ENCODE measurements around the gene RFLNA.

The RFLNA gene

DNA sequence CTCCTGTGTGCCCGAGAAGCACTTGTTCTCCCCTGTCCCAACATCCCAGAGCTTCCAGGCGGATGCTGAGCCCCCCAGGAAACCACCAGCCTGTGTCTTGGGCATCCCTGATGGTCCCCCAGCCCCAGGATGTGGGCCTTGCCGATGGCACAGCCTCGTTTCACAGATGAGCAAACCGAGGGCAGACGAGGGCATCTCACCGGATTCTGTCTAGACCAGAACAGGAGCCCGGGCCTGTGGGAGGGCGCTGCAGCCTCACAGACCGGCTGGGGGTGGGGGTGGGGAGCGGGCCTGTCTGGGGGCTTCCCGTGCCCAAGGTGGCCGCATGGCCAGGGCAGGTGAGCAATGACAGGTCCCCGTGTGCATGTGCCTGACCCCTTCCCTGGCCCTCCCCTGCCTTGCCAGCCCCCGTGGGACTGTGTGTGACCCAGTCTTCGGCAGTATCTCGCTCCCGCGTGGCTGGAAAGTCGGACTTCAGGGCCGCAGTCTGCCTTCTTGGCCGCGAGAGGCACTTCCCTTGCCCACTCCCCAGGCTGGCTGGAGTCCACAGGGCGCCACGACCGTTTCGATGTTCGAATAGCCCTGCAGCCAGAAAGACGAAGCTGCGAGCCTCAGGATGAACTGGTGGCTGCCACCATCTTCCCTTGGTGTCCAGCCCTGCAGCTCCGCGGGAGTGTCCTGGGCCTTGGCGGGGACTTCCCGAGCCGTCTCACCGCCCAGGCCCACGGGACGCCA lies 8.9 kb downstream of the RFLNA start:
- no peak for DNase-seq

DNA sequence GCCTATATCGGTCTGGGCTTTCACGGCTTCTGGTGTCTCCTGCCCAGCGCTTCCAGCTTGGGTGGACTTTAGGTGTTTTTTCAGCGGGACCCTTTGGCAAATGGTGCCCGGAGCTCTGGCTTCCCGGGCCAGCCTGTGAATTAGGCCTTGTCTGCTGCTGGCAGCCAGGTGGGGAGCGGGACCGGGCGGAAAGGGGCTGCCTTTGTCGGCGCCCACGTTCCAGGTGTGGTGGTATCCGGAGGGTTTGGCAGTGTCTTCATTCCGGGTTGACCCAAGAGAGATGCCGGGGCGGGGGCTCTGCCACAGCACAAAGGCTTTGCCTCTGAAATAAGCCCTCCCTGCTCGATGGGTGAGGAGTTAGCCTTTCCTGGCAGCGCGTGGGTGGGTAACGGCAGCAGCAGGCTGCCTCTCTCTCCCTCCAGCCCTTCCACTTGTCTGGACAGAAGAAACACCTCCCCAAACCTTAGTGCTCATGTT lies 9.5 kb downstream of the RFLNA start:
- no peak for DNase-seq

GRCh38 chr12:124305136-124305535 lies 10.2 kb downstream of the RFLNA start:
- DNase-seq, result no peak

GRCh38 chr12:124305776-124306685 lies 11.1 kb downstream of the RFLNA start:
- no peak for DNase-seq

GRCh38 chr12:124306686-124307555 lies 12.0 kb downstream of the RFLNA start:
- DNase-seq, result no peak

- DNase-seq, result no peak
These were observed 12.6 kb downstream of the RFLNA start for GRCh38 chr12:124307556-124307825.

- DNase-seq, result no peak
These were observed 13.8 kb downstream of the RFLNA start for GRCh38 chr12:124308741-124309140.

- no peak for DNase-seq
These were observed 14.3 kb downstream of the RFLNA start for GRCh38 chr12:124309231-124309630.

DNA sequence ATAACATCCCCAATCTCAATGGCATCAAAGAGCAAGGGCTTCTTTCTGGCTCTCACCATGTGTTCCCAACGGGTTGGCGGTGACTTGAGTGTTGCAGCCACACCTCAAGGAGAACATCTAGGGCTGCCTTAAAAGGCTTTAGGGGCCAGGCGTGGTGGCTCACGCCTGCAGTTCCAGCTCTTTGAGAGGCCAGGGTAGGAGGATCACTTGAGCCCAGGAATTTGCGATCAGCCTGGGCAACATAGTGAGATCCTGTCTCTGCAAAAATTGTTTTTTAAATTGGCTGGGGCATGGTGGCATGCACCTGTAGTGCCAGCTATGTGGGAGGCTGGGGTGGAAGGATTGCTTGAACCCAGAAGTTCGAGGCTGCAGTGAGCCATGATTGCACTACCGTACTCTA lies 14.9 kb downstream of the RFLNA start:
- DNase-seq, result no peak

DNA sequence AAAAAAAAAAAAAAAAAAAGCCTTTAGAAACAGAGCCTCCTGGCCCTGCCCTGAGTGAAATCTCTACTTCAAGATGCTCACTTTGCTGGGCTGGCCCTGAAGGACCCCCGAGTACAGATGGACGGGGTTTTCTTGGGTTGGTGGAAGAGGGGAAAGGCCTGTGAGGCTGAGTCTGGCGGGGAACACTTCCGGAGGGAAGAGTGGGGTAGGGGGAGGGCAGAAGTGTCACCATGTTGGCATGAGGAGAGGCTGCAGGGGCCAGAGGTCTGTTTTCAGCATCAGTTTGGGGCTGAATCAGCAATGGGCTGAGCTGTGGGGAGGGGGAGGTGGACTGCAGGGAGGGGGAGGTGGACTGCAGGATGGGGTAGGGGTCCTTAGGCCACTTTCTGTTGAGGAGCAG lies 15.3 kb downstream of the RFLNA start:
- DNase-seq, result no peak

DNA sequence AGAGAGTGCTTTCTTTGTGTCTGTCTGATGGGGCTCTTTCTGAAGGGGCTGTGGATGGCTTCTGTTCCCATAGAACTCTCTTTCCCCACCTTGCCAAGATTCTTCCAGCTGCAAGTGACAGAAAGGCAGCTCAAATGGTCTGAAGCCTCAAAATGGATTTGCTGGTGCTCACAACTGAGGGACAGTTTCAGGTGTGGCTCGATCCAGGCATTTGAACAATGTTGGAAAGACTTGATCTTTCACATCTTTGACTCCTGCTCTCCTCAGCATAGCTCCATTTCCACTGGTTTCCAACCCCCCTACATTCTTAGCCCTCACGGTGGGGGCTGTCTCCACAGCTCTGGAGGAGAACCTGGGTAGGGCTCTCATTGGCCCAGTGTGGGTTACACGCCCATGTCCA lies 15.9 kb downstream of the RFLNA start:
- DNase-seq, result no peak

DNA sequence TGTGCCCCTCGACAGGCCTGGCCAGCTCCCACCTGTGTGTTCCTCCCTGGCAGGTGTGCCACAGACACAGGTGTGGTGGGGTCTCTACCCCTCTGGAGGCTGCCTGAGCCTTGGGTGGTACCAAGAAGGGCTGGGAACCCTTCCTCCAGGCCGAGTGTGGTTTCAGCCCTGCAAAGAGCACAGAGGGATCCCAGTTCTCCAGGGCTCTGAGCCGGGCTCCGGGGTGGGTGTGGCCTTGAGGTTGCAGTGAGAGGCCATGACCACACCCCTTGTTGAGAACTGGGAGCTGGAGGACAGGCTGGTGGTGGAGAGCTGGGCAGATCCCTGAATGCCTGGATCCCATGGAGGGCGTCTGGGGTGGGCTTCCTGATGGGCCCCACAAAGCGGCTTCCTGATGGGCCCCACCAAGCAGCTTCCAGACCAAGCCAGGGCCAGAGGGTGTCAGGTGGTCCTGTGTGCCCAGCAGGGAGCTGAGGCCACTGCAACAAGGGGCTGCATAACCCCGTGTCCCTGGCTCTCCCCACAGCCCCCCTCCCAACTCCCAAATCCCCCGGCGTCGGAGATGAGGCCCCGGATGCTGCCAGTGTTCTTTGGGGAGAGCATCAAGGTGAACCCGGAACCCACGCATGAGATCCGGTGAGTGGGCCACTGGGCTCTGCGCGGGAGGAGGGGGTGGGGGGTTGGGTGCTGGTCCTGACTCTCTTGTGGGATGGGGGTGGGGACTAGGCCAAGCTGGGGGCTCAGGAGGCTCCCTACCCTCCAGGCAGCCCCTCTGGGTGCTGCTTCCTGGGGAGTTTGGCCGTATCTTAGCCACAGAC lies 16.6 kb downstream of the RFLNA start:
- no peak for DNase-seq

DNA sequence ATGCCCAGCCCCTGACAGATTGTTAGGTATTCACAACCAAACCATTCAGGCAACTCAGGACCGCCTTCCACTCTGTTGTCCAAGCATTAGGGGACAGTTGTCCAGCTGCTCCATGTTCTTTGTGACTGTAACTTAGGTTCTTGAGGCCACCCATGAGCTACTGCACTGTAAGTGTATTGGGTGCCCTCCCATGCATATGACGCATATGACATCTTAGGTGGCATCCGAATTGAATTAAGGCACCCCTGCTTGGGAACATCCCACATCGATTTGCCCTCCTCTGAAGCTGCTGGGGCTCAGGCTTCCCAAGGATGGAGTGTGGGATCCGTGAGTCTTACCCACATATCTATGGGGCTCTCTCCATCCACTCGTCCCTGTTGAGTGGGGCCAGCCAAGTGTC lies 17.7 kb downstream of the RFLNA start:
- DNase-seq, result no peak

DNA sequence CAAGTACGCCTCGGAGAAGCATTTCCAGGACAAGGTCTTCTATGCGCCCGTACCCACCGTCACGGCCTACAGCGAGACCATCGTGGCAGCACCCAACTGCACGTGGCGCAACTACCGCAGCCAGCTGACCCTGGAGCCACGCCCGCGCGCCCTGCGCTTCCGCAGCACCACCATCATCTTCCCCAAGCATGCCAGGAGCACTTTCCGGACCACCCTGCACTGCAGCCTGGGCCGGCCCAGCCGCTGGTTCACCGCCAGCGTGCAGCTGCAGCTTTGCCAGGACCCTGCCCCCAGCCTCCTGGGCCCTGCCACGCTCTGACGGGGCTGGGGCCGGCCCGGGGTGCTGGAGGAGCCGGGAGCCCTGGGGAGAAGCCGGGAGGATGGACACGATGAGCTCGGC lies 19.3 kb downstream of the RFLNA start:
- no peak for DNase-seq

- no peak for DNase-seq
These were observed 19.9 kb downstream of the RFLNA start for GRCh38 chr12:124314766-124315165.

DNA sequence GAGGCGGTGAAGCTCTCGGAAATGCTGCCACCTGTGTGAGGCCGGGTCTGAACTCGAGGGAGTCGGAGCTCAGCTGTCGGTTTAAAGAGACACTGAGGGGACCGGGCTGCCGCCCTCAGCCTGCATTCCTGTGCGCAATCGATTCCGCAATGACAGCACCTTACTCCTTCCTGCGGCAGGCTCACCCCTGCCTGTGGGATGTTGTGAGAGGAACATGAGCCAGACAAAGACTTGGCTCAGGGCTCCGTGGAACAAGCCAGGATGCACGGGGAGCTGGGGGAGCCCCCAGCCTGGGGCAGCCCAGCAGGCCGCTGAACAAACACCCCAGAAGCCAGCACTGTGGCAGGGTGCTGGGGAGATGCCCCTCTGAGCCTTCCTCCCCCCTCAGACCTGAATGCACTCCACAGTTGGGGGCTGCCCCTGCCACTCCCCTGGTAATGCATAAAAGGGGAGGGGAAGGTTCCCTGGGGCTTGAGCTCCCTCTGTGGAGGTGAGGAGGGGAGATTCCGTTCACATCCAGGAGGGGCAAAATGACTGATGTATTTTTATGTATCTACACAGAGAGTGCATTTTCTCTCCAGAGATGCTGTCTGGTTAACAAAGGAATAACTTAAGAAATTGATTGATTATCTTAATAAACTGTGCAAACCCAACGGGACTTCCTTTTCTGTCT lies 20.6 kb downstream of the RFLNA start:
- no peak for DNase-seq

- DNase-seq, result peak; percentile 57
These were observed 21.5 kb downstream of the RFLNA start for GRCh38 chr12:124316257-124316900.

- DNase-seq, result no peak
These were observed 22.5 kb downstream of the RFLNA start for GRCh38 chr12:124317400-124317799.

GRCh38 chr12:124318278-124319020 lies 23.6 kb downstream of the RFLNA start:
- no peak for DNase-seq

DNA sequence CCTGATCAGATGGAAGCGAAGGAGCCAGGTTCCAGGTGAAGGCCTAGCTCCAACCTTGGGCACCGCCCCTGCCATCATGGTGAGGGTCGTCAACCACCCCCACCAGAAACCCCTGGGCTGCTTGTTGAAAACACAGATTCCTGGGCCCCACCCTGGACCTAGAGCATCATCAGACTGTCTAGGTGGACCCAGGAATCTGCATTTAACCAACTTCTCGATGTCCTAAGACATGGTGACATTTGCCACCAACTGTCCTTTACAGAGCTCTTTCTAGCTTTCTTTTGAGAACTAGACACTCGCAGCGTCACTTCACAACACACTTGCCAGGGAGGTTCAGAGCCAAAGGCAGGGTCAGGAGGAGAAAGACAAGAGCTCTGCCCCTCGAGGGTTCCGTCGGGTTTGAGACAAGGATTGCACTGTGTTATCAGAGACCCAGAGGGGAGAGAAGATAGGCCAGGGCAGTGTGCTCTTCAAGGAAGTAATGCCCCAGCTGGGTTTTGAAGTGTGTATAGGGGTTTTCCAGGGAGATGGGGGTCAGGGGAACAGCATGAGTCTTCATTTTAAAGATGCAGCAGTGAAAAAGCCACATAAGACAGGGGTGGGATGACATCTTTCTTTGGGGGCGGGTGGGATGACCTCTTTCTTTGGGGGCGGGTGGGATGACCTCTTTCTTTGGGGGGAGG lies 24.6 kb downstream of the RFLNA start:
- no peak for DNase-seq
